Bladder microvascular endothelial cell (primary cell): Measurements from ENCODE around the gene COMMD7. TPM values are rescaled to one million over a fixed set of nuclear protein-coding genes. Genes with fewer than 3 reads are reported as not detected.

Source experiments
- total RNA-seq: library from RNA; depleted of rRNA; stranded (reverse); fragments of >200 nt; gene quantifications from 2 replicates; pipeline ENCODE4 v1.2.3, GENCODE V29; 2014

The COMMD7 gene
- 14.3 and 22.7 TPM in 2 replicates for total RNA-seq

DNA sequence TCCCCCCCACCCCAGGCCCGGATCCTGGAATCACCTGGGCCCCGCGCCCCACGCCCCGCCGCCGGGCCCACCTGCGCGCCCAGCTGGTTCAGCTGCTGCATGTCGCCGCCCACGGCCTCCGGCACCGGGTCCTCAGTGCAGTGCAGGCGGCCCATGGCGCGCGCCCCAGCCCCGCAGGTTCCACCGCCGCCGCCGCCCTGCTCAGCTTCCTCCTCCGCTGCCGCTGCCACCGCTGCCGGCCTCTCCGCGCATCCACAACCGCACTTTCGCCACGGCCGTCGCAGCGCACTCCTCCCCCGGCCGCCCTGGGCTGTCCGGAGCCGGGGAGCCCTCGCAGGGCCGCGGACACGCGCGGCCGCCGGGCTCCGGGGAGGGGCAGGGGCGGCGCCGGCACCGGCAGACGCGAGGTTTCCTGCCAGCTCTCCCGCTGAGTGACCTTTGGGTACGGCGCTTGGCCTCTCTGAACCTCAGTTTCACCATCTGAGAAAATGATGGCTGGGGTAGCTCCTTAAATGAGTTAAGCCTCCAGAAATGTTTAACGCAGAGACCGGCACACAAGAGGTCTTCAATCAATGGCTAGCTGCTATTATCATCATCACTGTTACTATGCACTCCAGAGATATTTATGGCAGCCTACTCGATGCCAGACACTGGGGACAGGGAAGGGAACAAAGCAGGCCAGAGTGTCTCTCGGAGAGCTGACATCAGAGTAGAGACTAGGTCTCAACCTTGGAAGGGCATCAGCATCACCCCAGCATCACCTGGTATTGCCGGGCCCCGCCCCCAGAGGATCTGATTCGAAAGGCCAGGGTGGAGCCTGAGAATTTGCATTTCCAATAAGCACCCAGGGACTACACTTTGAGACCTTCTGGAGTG, at the start of gene COMMD7:
COMMD7 (minus strand) TSS at position 231 of the 876 bp plus-strand sequence; CDS start at position 155, 76 bp downstream.

DNA sequence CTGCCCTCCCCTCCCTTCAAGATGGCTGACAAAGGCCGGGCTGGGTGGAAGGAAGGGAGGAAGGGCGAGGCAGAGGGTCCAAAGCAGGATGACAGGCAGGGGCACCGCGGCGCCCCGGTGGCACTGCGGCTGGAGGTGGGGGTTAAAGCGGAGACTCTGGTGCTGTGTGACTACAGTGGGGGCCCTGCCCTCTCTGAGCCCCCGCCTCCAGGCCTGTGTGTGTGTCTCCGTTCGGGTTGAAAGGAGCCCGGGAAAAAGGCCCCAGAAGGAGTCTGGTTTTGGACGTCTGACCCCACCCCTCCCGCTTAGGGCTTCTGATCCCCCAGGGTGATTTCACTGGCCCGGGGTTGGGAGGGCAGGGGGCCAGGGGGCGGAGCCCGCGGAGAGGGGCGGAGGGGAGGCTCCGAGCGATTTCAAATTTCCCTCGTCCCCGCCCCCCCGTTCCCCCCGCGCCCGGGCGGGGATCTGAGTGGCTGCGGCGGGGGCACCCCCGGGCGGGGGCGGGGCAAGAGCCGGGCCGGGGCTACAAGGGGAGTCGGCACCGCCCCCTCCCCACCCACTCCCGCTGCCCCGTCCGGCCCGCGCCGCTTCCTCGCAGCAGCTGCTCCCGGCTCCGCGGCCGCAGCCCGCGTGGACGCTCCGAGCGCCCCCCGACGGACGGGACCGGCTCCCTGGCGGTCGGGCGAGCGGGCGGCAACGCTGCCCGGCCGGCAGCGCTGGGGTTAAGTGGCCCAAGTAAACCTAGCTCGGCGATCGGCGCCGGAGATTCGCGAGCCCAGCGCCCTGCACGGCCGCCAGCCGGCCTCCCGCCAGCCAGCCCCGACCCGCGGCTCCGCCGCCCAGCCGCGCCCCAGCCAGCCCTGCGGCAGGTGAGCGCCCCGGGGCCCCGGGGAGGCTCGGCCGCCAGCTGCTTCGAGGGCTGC, 18.8 kb upstream of the COMMD7 start, which contains the start of gene DNMT3B:
DNMT3B (plus strand) TSS at position 555 of the 923 bp plus-strand sequence. CDS start 17,939 bp downstream, outside the sequence.

Other genes with a start within 250 kb of the COMMD7 start
- gene NOL4L, start 158.1 kb downstream of the COMMD7 start, total RNA-seq: 5.2 and 20.3 TPM in 2 replicates
- under 0.01 TPM in 1 of 2 replicates, not detected in the other for gene C20orf203, start 69.5 kb downstream of the COMMD7 start, total RNA-seq
- gene DNMT3B, start 18.9 kb upstream of the COMMD7 start, total RNA-seq: 1.7 and 4.0 TPM in 2 replicates
- gene MAPRE1, start 76.5 kb upstream of the COMMD7 start, total RNA-seq: 75.9 and 141 TPM in 2 replicates
- gene EFCAB8, start 115.5 kb upstream of the COMMD7 start, total RNA-seq: under 0.01 and 0.06 TPM in 2 replicates